Neural crest cell (in vitro differentiated cells): ENCODE data around the gene ENKD1. TPM values are rescaled to one million over a fixed set of nuclear protein-coding genes. Genes with fewer than 3 reads are reported as not detected.

Experiments
- DNase-seq: peaks from one replicate; pipeline ENCODE4 v3.0.0; 2021; ENCODE audit warnings: low read depth, mixed read lengths, low spot score
- H3K27ac Mint-ChIP-seq: one replicate; pipeline ENCODE4 v1.8.0; 2021; ENCODE audit warnings: mild to moderate bottlenecking, mixed read lengths; ENCODE audit not compliant: unreplicated experiment
- H3K27me3 Mint-ChIP-seq: 2 replicates; pipeline ENCODE4 v1.8.0; 2021; ENCODE audit warnings: low read depth, mild to moderate bottlenecking, mixed read lengths
- H3K36me3 Mint-ChIP-seq: 2 replicates; pipeline ENCODE4 v1.8.0; 2021; ENCODE audit warnings: low read depth, mild to moderate bottlenecking, mixed read lengths
- H3K4me1 Mint-ChIP-seq: 2 replicates; pipeline ENCODE4 v1.8.0; 2021; ENCODE audit warnings: mixed read lengths
- H3K4me3 Mint-ChIP-seq: one replicate; pipeline ENCODE4 v1.8.0; 2021; ENCODE audit warnings: mild to moderate bottlenecking, mixed read lengths
- H3K9me3 Mint-ChIP-seq: 2 replicates; pipeline ENCODE4 v1.8.0; 2021; ENCODE audit warnings: mixed read lengths
- CTCF ChIP-seq: fragments of 200-600 bp; sonication (generic); conservative IDR thresholded peaks from 2 replicates; pipeline ENCODE4 v1.5.0; 2021; ENCODE audit warnings: antibody characterized with exemption, mild to moderate bottlenecking
- long read RNA-seq: library from polyadenylated mRNA; unstranded; transcript quantifications from one replicate; pipeline ENCODE4 v2.0.0, GENCODE V29; 2020
- total RNA-seq: library from RNA; stranded (reverse); gene quantifications from 2 replicates; pipeline ENCODE4 v1.2.1, GENCODE V29; 2021

Gene ENKD1
- 23.3 and 24.5 TPM in 2 replicates for total RNA-seq
- long read RNA-seq, partial matches to known transcripts = 0 of 4 reads
- long read RNA-seq, other reads (novel, unspliced or antisense) = 3 of 4 reads

GRCh38 chr16:67666559-67667452 is at the start of gene ENKD1, which contains the start of gene C16orf86:
ENKD1 (minus strand) TSS chr16:67666750; CDS start chr16:67666442, 308 bp downstream.
C16orf86 (plus strand) TSS chr16:67666814; CDS start chr16:67666971, 157 bp downstream.
- no peaks in the 10 kb centered on the region for H3K27me3 Mint-ChIP-seq
- peaks cover 24% of the 10 kb centered on the region for H3K4me1 Mint-ChIP-seq
- peak within 1 kb of the TSS; percentile 86 for H3K4me3 Mint-ChIP-seq
- no peak for TF ChIP-seq CTCF
- no peak within 1 kb of the TSS for H3K27ac Mint-ChIP-seq
- peaks cover 3% of the 10 kb centered on the region for H3K36me3 Mint-ChIP-seq
- peak; percentile 81 for DNase-seq
- no peaks in the 10 kb centered on the region for H3K9me3 Mint-ChIP-seq

GRCh38 chr16:67716097-67716496 is 49.5 kb upstream of the ENKD1 start:
- Mint-ChIP-seq H3K4me1 (peaks cover 39% of the 10 kb centered on the region), H3K36me3 (no peaks in the 10 kb centered on the region), H3K9me3 (no peaks in the 10 kb centered on the region), H3K27ac (no peak overlapping the region), H3K27me3 (peaks cover 3% of the 10 kb centered on the region), H3K4me3 (peak overlapping the region; percentile 60)
- no peak for DNase-seq
- no peak for TF ChIP-seq CTCF

GRCh38 chr16:67714522-67714921 is 48.0 kb upstream of the ENKD1 start:
- DNase-seq = no peak
- Mint-ChIP-seq H3K4me3 (no peak overlapping the region), H3K36me3 (no peaks in the 10 kb centered on the region), H3K4me1 (peaks cover 31% of the 10 kb centered on the region), H3K9me3 (no peaks in the 10 kb centered on the region), H3K27ac (no peak overlapping the region), H3K27me3 (no peaks in the 10 kb centered on the region)
- TF ChIP-seq CTCF = no peak

- H3K4me1 Mint-ChIP-seq = peaks cover 25% of the 10 kb centered on the region
- TF ChIP-seq CTCF = no peak
- peak overlapping the region; percentile 58 for H3K4me3 Mint-ChIP-seq
- H3K27ac Mint-ChIP-seq = no peak overlapping the region
- no peaks in the 10 kb centered on the region for H3K27me3 Mint-ChIP-seq
- no peak for DNase-seq
- no peaks in the 10 kb centered on the region for H3K36me3 Mint-ChIP-seq
- H3K9me3 Mint-ChIP-seq = no peaks in the 10 kb centered on the region
Measured at GRCh38 chr16:67713647-67714273, 47.2 kb upstream of the ENKD1 start.

- no peak overlapping the region for H3K27ac Mint-ChIP-seq
- H3K36me3 Mint-ChIP-seq = peaks cover 2% of the 10 kb centered on the region
- no peak for TF ChIP-seq CTCF
- H3K27me3 Mint-ChIP-seq = no peaks in the 10 kb centered on the region
- H3K4me1 Mint-ChIP-seq = peaks cover 6% of the 10 kb centered on the region
- no peaks in the 10 kb centered on the region for H3K9me3 Mint-ChIP-seq
- no peak overlapping the region for H3K4me3 Mint-ChIP-seq
- DNase-seq = no peak
Measured at GRCh38 chr16:67710607-67711006, 44.1 kb upstream of the ENKD1 start.
